ENCODE measurements around the gene TBC1D1. TPM values are rescaled to one million over a fixed set of nuclear protein-coding genes. Genes with fewer than 3 reads are reported as not detected.

TBC1D1 gene
- polyA plus RNA-seq, 6 donors from 2014 or later: 44.3 to 89.6 (median 62.5) TPM

GRCh38 chr4:38025665-38026064, 134.8 kb downstream of the TBC1D1 start:
- Mint-ChIP-seq H3K4me1 (peaks cover 15 to 30% (median 26%) of the 10 kb centered on the region in 3 donors), H3K27me3 (no peaks in the 10 kb centered on the region), H3K27ac (peak overlapping the region in 1 of 6 donors; percentile 42), H3K36me3 (peaks cover 21 to 44% of the 10 kb centered on the region in 2 donors), H3K9me3 (peaks cover 0 to 4% (median 0%) of the 10 kb centered on the region in 7 donors), H3K4me3 (peak overlapping the region in 1 of 8 donors; percentile 29)
- ATAC-seq (ENCODE audit: low read depth in 2 of 2) (no peak), DNase-seq (no peak)

- Mint-ChIP-seq H3K27ac (peak overlapping the region in 2 of 6 donors; percentile 10 to 53), H3K4me1 (peaks cover 15 to 30% (median 26%) of the 10 kb centered on the region in 3 donors), H3K36me3 (peaks cover 15 to 38% of the 10 kb centered on the region in 2 donors), H3K27me3 (no peaks in the 10 kb centered on the region), H3K9me3 (no peaks in the 10 kb centered on the region), H3K4me3 (no peak overlapping the region)
- DNase-seq: no peak
- ATAC-seq (ENCODE audit: low read depth in 2 of 2): no peak
Observed at GRCh38 chr4:38026158-38026740, 135.4 kb downstream of the TBC1D1 start.

GRCh38 chr4:38030023-38030422, 139.1 kb downstream of the TBC1D1 start:
- no peaks in the 10 kb centered on the region for H3K27me3 Mint-ChIP-seq

GRCh38 chr4:38034986-38035882, 144.3 kb downstream of the TBC1D1 start:
- H3K36me3 Mint-ChIP-seq: peaks cover 7 to 12% of the 10 kb centered on the region in 2 donors
- no peak overlapping the region for H3K4me3 Mint-ChIP-seq
- ATAC-seq (ENCODE audit: low read depth in 2 of 2) (peak; percentile 28 to 47), DNase-seq (peak; percentile 56)
- no peaks in the 10 kb centered on the region for H3K27me3 Mint-ChIP-seq
- H3K27ac Mint-ChIP-seq: peak overlapping the region in 3 of 6 donors; percentile 30 to 58 (median 50)
- H3K9me3 Mint-ChIP-seq: no peaks in the 10 kb centered on the region
- H3K4me1 Mint-ChIP-seq: peaks cover 3 to 21% (median 7%) of the 10 kb centered on the region in 3 donors

More at GRCh38 chr4:38030023-38030422, 139.1 kb downstream of the TBC1D1 start:
- no peak overlapping the region for H3K4me3 Mint-ChIP-seq
- no peaks in the 10 kb centered on the region for H3K9me3 Mint-ChIP-seq
- peaks cover 5 to 17% (median 9%) of the 10 kb centered on the region in 3 donors for H3K4me1 Mint-ChIP-seq
- ATAC-seq (ENCODE audit: low read depth in 2 of 2) (no peak), DNase-seq (no peak)
- peak overlapping the region in 2 of 6 donors; percentile 48 to 51 for H3K27ac Mint-ChIP-seq
- H3K36me3 Mint-ChIP-seq: peaks cover under 1 to 23% of the 10 kb centered on the region in 2 donors

GRCh38 chr4:38036548-38036947, 145.7 kb downstream of the TBC1D1 start:
- no peak for DNase-seq
- Mint-ChIP-seq H3K4me1 (peaks cover 3 to 20% (median 7%) of the 10 kb centered on the region in 3 donors), H3K4me3 (no peak overlapping the region), H3K9me3 (no peaks in the 10 kb centered on the region), H3K36me3 (peaks cover 15 to 19% of the 10 kb centered on the region in 2 donors), H3K27me3 (no peaks in the 10 kb centered on the region), H3K27ac (peak overlapping the region in 1 of 6 donors; percentile 68)
- no peak for ATAC-seq (ENCODE audit: low read depth in 2 of 2)

GRCh38 chr4:38037612-38038011, 146.7 kb downstream of the TBC1D1 start:
- no peak overlapping the region for H3K4me3 Mint-ChIP-seq
- H3K9me3 Mint-ChIP-seq: no peaks in the 10 kb centered on the region
- H3K27me3 Mint-ChIP-seq: no peaks in the 10 kb centered on the region
- ATAC-seq (ENCODE audit: low read depth in 2 of 2): no peak
- H3K36me3 Mint-ChIP-seq: peaks cover 16 to 22% of the 10 kb centered on the region in 2 donors
- no peak for DNase-seq
- H3K27ac Mint-ChIP-seq: peak overlapping the region in 4 of 6 donors; percentile 12 to 70 (median 52)
- peaks cover 3 to 20% (median 7%) of the 10 kb centered on the region in 3 donors for H3K4me1 Mint-ChIP-seq

- Mint-ChIP-seq H3K9me3 (no peaks in the 10 kb centered on the region), H3K36me3 (peaks cover 24 to 31% of the 10 kb centered on the region in 2 donors), H3K4me1 (peaks cover 3 to 9% (median 7%) of the 10 kb centered on the region in 3 donors), H3K4me3 (no peak overlapping the region), H3K27me3 (no peaks in the 10 kb centered on the region), H3K27ac (peak overlapping the region in 1 of 6 donors; percentile 65)
- ATAC-seq (ENCODE audit: low read depth in 2 of 2) (no peak), DNase-seq (no peak)
Observed at GRCh38 chr4:38040619-38041018, 149.7 kb downstream of the TBC1D1 start.

- no peak overlapping the region for H3K4me3 Mint-ChIP-seq
- H3K9me3 Mint-ChIP-seq: no peaks in the 10 kb centered on the region
- ATAC-seq (ENCODE audit: low read depth in 2 of 2) (no peak), DNase-seq (no peak)
- H3K36me3 Mint-ChIP-seq: peaks cover 32 to 34% of the 10 kb centered on the region in 2 donors
- H3K27me3 Mint-ChIP-seq: no peaks in the 10 kb centered on the region
- peak overlapping the region in 2 of 6 donors; percentile 1 to 52 for H3K27ac Mint-ChIP-seq
- H3K4me1 Mint-ChIP-seq: peaks cover 0 to 5% (median 4%) of the 10 kb centered on the region in 3 donors
Observed at GRCh38 chr4:38044060-38044459, 153.2 kb downstream of the TBC1D1 start.

GRCh38 chr4:38045289-38045988, 154.6 kb downstream of the TBC1D1 start:
- no peak overlapping the region for H3K4me3 Mint-ChIP-seq
- no peak for DNase-seq
- H3K4me1 Mint-ChIP-seq: peaks cover 0 to 5% (median 4%) of the 10 kb centered on the region in 3 donors
- ATAC-seq (ENCODE audit: low read depth in 2 of 2): no peak
- H3K36me3 Mint-ChIP-seq: peaks cover 28 to 32% of the 10 kb centered on the region in 2 donors
- H3K27me3 Mint-ChIP-seq: no peaks in the 10 kb centered on the region
- H3K27ac Mint-ChIP-seq: peak overlapping the region in 1 of 6 donors; percentile 63
- no peaks in the 10 kb centered on the region for H3K9me3 Mint-ChIP-seq

GRCh38 chr4:38046727-38047489, 156.0 kb downstream of the TBC1D1 start:
- H3K9me3 Mint-ChIP-seq: no peaks in the 10 kb centered on the region
- peaks cover 0 to 5% (median 4%) of the 10 kb centered on the region in 3 donors for H3K4me1 Mint-ChIP-seq
- DNase-seq (no peak), ATAC-seq (ENCODE audit: low read depth in 2 of 2) (no peak)
- H3K4me3 Mint-ChIP-seq: no peak overlapping the region
- H3K36me3 Mint-ChIP-seq: peaks cover 28 to 29% of the 10 kb centered on the region in 2 donors
- no peaks in the 10 kb centered on the region for H3K27me3 Mint-ChIP-seq
- peak overlapping the region in 3 of 6 donors; percentile 14 to 90 (median 47) for H3K27ac Mint-ChIP-seq

GRCh38 chr4:38049545-38050170, 158.8 kb downstream of the TBC1D1 start:
- Mint-ChIP-seq H3K4me3 (no peak overlapping the region), H3K4me1 (peaks cover 0 to 5% (median 4%) of the 10 kb centered on the region in 3 donors), H3K27ac (peak overlapping the region in 3 of 6 donors; percentile 37 to 82 (median 61)), H3K36me3 (peaks cover 22 to 25% of the 10 kb centered on the region in 2 donors), H3K9me3 (no peaks in the 10 kb centered on the region), H3K27me3 (no peaks in the 10 kb centered on the region)
- ATAC-seq (ENCODE audit: low read depth in 2 of 2) (no peak), DNase-seq (no peak)

Measured in naive B cell (primary cell).